Activated T-cell treated with anti-CD3 and anti-CD28 coated beads, Interleukin-2, amount 50 U/mL, for 24 hours (primary cell): ENCODE data around the gene ENDOU.
A peak's percentile ranks its signal among the peaks of the same experiment; 100 is the strongest.

ENCODE experiments used
- DNase-seq: peaks from one replicate; pipeline ENCODE4 v3.0.0-alpha.2; 2020
- H3K27ac Mint-ChIP-seq: 2 replicates; pipeline ENCODE4 v1.8.0; 2020; ENCODE audit warnings: mild to moderate bottlenecking, mixed read lengths
- H3K27me3 Mint-ChIP-seq: 2 replicates; pipeline ENCODE4 v1.8.0; 2020; ENCODE audit warnings: mixed read lengths
- H3K36me3 Mint-ChIP-seq: 2 replicates; pipeline ENCODE4 v1.8.0; 2020; ENCODE audit warnings: low read depth, mixed read lengths
- H3K4me1 Mint-ChIP-seq: 2 replicates; pipeline ENCODE4 v1.8.0; 2020; ENCODE audit warnings: low read depth, mixed read lengths
- H3K4me3 Mint-ChIP-seq: 2 replicates; pipeline ENCODE4 v1.8.0; 2020; ENCODE audit warnings: mild to moderate bottlenecking, moderate library complexity, mixed read lengths
- H3K9me3 Mint-ChIP-seq: 2 replicates; pipeline ENCODE4 v1.8.0; 2020; ENCODE audit warnings: mixed read lengths

ENDOU gene

GRCh38 chr12:47751561-47751960 lies 26.3 kb upstream of the ENDOU start:
- Mint-ChIP-seq H3K27ac (no peak overlapping the region), H3K9me3 (no peaks in the 10 kb centered on the region), H3K36me3 (no peaks in the 10 kb centered on the region), H3K4me3 (no peak overlapping the region), H3K27me3 (no peaks in the 10 kb centered on the region), H3K4me1 (peaks cover 23% of the 10 kb centered on the region)
- no peak for DNase-seq

GRCh38 chr12:47750916-47751470 lies 25.7 kb upstream of the ENDOU start:
- no peaks in the 10 kb centered on the region for H3K9me3 Mint-ChIP-seq
- no peaks in the 10 kb centered on the region for H3K27me3 Mint-ChIP-seq
- no peak overlapping the region for H3K4me3 Mint-ChIP-seq
- H3K36me3 Mint-ChIP-seq: no peaks in the 10 kb centered on the region
- no peak for DNase-seq
- no peak overlapping the region for H3K27ac Mint-ChIP-seq
- peaks cover 17% of the 10 kb centered on the region for H3K4me1 Mint-ChIP-seq

DNA sequence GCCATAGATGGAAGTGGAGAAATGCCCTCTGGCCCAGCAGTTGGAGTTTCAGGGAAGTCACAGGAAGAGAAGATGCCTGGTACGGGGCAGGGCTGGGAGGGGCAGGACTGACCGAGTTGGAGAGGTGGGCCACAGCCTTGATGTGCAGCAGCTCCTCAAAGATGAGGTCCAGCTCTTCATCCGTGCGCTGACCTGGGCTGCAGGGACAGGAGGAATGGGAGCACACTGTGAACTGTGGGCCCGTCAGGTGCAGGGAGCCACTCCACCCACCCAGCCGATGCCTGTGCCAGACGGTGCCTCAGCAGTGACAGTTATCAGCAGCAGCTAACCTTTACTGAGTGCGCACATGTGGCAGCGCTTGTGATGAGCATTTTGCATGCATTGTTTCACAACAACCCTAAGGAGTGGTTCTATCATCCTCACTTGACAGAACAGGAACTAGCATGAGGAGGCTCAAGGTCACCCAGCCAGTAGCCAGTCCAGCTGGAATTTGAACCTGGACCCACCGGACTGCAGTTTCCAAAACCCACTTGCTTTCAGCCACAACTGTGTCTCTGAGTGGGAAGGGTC lies 25.0 kb upstream of the ENDOU start:
- no peaks in the 10 kb centered on the region for H3K9me3 Mint-ChIP-seq
- no peak overlapping the region for H3K4me3 Mint-ChIP-seq
- H3K27ac Mint-ChIP-seq: no peak overlapping the region
- H3K27me3 Mint-ChIP-seq: no peaks in the 10 kb centered on the region
- peaks cover 10% of the 10 kb centered on the region for H3K4me1 Mint-ChIP-seq
- H3K36me3 Mint-ChIP-seq: no peaks in the 10 kb centered on the region
- DNase-seq: no peak

DNA sequence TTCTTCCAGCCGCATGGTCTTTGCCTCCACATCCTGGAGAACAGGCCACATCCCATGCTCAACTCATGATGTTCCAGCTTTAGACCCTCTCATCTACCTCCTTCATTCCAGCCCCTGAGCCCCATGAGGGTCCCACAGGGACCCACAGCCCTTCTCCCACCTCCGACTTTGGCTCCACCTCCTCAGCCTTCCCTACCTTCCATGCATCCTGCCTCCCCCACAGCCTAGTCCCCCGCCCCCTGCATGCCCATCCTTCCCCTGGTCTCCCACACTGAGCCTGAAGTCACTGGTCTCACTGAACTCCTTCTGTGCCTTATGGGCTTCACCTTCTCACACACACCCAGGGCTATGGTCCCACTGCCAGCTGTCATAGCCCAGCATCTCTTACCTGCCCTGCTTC lies 23.6 kb upstream of the ENDOU start:
- Mint-ChIP-seq H3K9me3 (no peaks in the 10 kb centered on the region), H3K27ac (no peak overlapping the region), H3K27me3 (no peaks in the 10 kb centered on the region), H3K4me1 (peaks cover under 1% of the 10 kb centered on the region), H3K4me3 (no peak overlapping the region), H3K36me3 (no peaks in the 10 kb centered on the region)
- no peak for DNase-seq

DNA sequence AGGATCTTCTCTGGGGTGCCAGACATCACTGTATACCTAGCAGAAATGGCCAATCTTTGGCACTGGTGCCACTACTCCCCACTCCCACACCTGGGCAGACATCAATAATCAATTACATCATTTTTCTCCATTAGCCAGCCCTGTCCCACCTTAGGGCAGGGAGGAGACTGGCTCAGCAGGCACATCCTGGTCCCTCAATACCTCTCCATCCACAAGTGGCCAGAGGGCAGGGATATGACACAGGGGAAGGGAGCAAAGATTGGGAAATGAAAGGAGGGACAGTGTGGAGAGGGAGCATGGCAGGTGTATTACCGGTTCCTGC lies 23.2 kb upstream of the ENDOU start:
- H3K4me3 Mint-ChIP-seq: no peak overlapping the region
- H3K4me1 Mint-ChIP-seq: peaks cover 1% of the 10 kb centered on the region
- no peaks in the 10 kb centered on the region for H3K36me3 Mint-ChIP-seq
- DNase-seq: no peak
- no peaks in the 10 kb centered on the region for H3K27me3 Mint-ChIP-seq
- H3K27ac Mint-ChIP-seq: no peak overlapping the region
- no peaks in the 10 kb centered on the region for H3K9me3 Mint-ChIP-seq

- peaks cover 1% of the 10 kb centered on the region for H3K4me1 Mint-ChIP-seq
- H3K27me3 Mint-ChIP-seq: no peaks in the 10 kb centered on the region
- H3K4me3 Mint-ChIP-seq: no peak overlapping the region
- H3K9me3 Mint-ChIP-seq: no peaks in the 10 kb centered on the region
- no peak for DNase-seq
- H3K36me3 Mint-ChIP-seq: no peaks in the 10 kb centered on the region
- no peak overlapping the region for H3K27ac Mint-ChIP-seq
Measured at GRCh38 chr12:47747596-47748506, 22.6 kb upstream of the ENDOU start.

GRCh38 chr12:47747126-47747525 lies 21.8 kb upstream of the ENDOU start:
- Mint-ChIP-seq H3K4me1 (peaks cover 3% of the 10 kb centered on the region), H3K27me3 (no peaks in the 10 kb centered on the region), H3K27ac (no peak overlapping the region), H3K4me3 (no peak overlapping the region), H3K9me3 (no peaks in the 10 kb centered on the region), H3K36me3 (no peaks in the 10 kb centered on the region)
- DNase-seq: no peak

GRCh38 chr12:47746523-47746922 lies 21.2 kb upstream of the ENDOU start:
- Mint-ChIP-seq H3K27me3 (no peaks in the 10 kb centered on the region), H3K9me3 (no peaks in the 10 kb centered on the region), H3K4me1 (peaks cover 5% of the 10 kb centered on the region), H3K4me3 (no peak overlapping the region), H3K36me3 (no peaks in the 10 kb centered on the region), H3K27ac (no peak overlapping the region)
- DNase-seq: no peak

DNA sequence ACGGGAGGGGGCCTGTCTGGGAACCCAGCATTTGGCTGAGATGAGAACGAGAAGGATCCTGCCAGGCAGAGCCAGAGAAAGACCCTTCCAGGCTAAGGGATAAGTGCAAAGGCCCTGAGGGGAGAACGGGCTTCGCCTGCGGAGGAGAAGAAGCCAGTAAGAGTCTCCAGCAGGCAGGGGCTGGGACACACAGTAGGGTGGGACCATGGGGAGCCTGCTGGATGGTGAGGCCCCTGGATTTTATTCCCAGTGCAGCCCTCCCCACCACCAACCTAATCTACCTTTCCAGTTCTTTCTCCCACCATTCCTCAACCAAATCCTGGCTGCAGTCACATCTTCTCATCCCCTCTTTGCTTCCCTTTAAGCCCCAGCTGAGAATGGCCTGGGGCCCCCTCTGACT lies 20.8 kb upstream of the ENDOU start:
- Mint-ChIP-seq H3K4me1 (peaks cover 10% of the 10 kb centered on the region), H3K9me3 (no peaks in the 10 kb centered on the region), H3K36me3 (no peaks in the 10 kb centered on the region), H3K4me3 (no peak overlapping the region), H3K27ac (no peak overlapping the region), H3K27me3 (no peaks in the 10 kb centered on the region)
- no peak for DNase-seq

GRCh38 chr12:47745485-47746041 lies 20.3 kb upstream of the ENDOU start:
- Mint-ChIP-seq H3K4me3 (no peak overlapping the region), H3K27me3 (no peaks in the 10 kb centered on the region), H3K27ac (no peak overlapping the region), H3K36me3 (no peaks in the 10 kb centered on the region), H3K4me1 (peaks cover 14% of the 10 kb centered on the region), H3K9me3 (no peaks in the 10 kb centered on the region)
- no peak for DNase-seq

GRCh38 chr12:47744778-47745436 lies 19.6 kb upstream of the ENDOU start:
- Mint-ChIP-seq H3K4me3 (no peak overlapping the region), H3K9me3 (no peaks in the 10 kb centered on the region), H3K36me3 (no peaks in the 10 kb centered on the region), H3K27me3 (no peaks in the 10 kb centered on the region), H3K27ac (no peak overlapping the region), H3K4me1 (peaks cover 18% of the 10 kb centered on the region)
- DNase-seq: no peak

DNA sequence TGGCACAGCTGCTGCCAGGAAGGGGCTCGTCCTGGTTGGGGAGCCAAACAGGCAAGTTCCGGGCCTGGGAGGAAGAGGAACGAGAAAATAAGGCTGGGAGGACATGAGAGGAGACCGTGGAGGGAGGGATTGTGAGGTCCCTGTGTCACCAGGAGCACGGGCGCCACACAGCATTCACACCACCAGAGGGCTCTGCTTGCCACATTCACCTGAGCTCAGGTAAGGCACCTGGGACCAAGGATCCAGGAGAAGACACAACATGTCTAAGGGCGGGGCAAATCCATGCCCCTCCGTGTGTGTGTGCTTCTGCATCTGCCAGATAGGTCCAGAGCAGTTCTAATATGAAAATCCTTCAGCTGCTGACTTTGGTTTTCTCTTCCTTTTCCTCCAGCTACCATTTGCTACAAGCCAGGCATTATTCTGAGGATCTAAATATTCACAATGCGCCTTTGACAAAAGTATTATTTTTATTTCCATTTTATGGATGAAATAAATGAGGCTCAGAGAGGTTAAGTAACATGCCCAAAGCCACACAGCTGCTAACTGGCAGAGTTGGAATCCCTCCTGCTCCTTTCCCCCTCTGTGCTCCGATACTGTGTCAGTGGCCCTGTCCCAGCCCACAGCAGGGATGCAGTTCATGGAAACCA lies 18.8 kb upstream of the ENDOU start:
- no peak overlapping the region for H3K27ac Mint-ChIP-seq
- H3K27me3 Mint-ChIP-seq: no peaks in the 10 kb centered on the region
- DNase-seq: peak; percentile 69
- no peaks in the 10 kb centered on the region for H3K36me3 Mint-ChIP-seq
- H3K4me1 Mint-ChIP-seq: peaks cover 22% of the 10 kb centered on the region
- H3K9me3 Mint-ChIP-seq: no peaks in the 10 kb centered on the region
- no peak overlapping the region for H3K4me3 Mint-ChIP-seq

DNA sequence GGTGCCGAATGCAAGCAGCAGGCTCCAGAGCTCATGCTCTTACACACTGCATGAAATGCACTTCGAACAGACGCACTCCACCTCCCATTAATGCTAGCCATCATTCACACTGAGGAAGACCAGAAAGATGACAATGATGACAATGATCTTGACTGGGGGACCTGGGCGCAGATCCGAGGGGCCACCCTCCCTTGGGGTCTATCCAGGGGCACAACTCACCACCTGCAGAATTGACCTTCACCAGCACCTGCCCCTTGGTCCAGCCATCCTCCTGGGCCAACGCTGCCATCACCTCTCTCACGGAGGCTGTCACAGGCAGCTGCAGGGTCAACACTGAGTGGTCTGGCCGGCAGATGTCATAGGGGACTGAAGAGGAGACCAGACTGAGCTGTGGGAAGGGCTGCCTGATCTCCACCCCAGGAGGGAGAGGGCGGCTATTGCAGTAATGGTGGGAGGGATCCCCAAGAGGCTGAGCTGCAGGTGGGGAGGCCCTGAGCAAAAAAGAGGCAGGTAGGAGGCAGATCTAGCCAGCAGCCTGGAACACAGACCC lies 18.1 kb upstream of the ENDOU start:
- H3K27ac Mint-ChIP-seq: no peak overlapping the region

DNA sequence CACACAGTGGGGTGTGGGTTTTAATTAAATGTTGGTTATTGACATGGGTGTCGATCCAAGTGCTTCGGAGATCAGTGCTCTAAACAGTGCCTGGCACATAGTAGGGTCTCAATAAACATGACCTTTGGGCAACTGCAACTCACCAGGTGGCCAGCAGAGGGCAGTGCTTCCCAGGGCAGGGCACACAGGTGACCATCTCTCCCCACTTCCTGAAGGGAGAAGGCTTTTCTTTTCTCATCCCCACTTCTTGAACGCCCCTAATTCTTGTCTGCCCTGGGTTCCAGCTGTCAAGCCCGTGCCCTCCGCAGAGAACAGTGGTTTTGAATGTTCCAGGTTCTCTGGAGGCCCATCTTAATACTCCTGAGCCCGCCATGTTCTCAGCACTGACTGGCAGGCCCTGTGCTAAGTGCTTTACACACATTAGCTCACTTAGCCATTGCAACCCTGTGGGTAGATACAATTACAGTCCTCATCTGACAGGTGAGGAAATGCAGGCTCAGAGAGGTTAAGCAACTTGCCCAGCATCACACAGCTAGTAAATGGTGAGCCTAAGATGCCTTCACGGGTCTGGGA lies 17.0 kb upstream of the ENDOU start:
- Mint-ChIP-seq H3K9me3 (no peaks in the 10 kb centered on the region), H3K27me3 (no peaks in the 10 kb centered on the region), H3K4me3 (no peak overlapping the region), H3K4me1 (peaks cover 22% of the 10 kb centered on the region), H3K27ac (no peak overlapping the region), H3K36me3 (no peaks in the 10 kb centered on the region)
- DNase-seq: peak; percentile 86

More for the DNA sequence above, 18.1 kb upstream of the ENDOU start:
- no peaks in the 10 kb centered on the region for H3K9me3 Mint-ChIP-seq
- H3K4me1 Mint-ChIP-seq: peaks cover 22% of the 10 kb centered on the region
- no peak overlapping the region for H3K4me3 Mint-ChIP-seq
- no peaks in the 10 kb centered on the region for H3K27me3 Mint-ChIP-seq
- DNase-seq: no peak
- no peaks in the 10 kb centered on the region for H3K36me3 Mint-ChIP-seq
